Thymus (tissue), 11 donors: ENCODE results near the gene MYO7A. TPM values are rescaled to one million over a fixed set of nuclear protein-coding genes. Genes with fewer than 3 reads are reported as not detected.

Source experiments
- DNase-seq, 9 donors: peaks; one replicate each; pipeline ENCODE4 v3.0.0-alpha.2; 2013; ENCODE audit warnings: low spot score in 9 of 9, low read depth in 6 of 9, missing footprints in 1 of 9
- H3K27ac ChIP-seq, 2 donors: one replicate each; pipeline ENCODE4 v1.5.1; 2013; ENCODE audit warnings: control low read depth in 1 of 2, low read depth in 1 of 2, low read length in 1 of 2, mild to moderate bottlenecking in 1 of 2, moderate library complexity in 1 of 2
- H3K27me3 ChIP-seq, 2 donors: one replicate each; pipeline ENCODE4 v1.5.1; 2013; ENCODE audit warnings: low read length in 1 of 2; ENCODE audit not compliant: control insufficient read depth in 2 of 2, insufficient read depth in 1 of 2
- H3K36me3 ChIP-seq, 2 donors: one replicate each; pipeline ENCODE4 v1.5.1; 2013; ENCODE audit warnings: low read length in 1 of 2, mild to moderate bottlenecking in 1 of 2, moderate library complexity in 1 of 2; ENCODE audit not compliant: control insufficient read depth in 2 of 2, insufficient read depth in 2 of 2
- H3K4me1 ChIP-seq, 2 donors: one replicate each; pipeline ENCODE4 v1.5.1; 2013; ENCODE audit warnings: low read length in 2 of 2; ENCODE audit not compliant: control insufficient read depth in 2 of 2, insufficient read depth in 2 of 2
- H3K4me3 ChIP-seq, 2 donors: one replicate each; pipeline ENCODE4 v1.5.1; 2013; ENCODE audit warnings: low read length in 2 of 2, control low read depth in 1 of 2, mild to moderate bottlenecking in 1 of 2
- H3K9me3 ChIP-seq, 2 donors: one replicate each; pipeline ENCODE4 v1.5.1; 2013; ENCODE audit warnings: low read length in 1 of 2, mild to moderate bottlenecking in 1 of 2; ENCODE audit not compliant: control insufficient read depth in 2 of 2, insufficient read depth in 1 of 2
- WGBS: extraction: QIAGEN DNeasy Blood & Tissue Kit; methylation state at CpG from one replicate; pipeline ENCODE4 v1.1.7; 2013; 5-methylcytosine and 5-hydroxymethylcytosine counted together
- polyA plus RNA-seq: library from polyadenylated mRNA; stranded (reverse); fragments of 200-250 nt; gene quantifications from one replicate; pipeline ENCODE4 v1.2.3, GENCODE V29; 2013
- total RNA-seq: library from RNA; stranded (reverse); fragments of 120-200 nt; gene quantifications from one replicate; pipeline ENCODE4 v1.2.4, GENCODE V29; 2013
- donor health status: healthy.

Gene MYO7A
- total and polyA plus RNA-seq, 2 donors, result 1.5 to 7.6 TPM

- no peaks in the 10 kb centered on the region for H3K27me3 ChIP-seq
- H3K36me3 ChIP-seq, result no peaks in the 10 kb centered on the region
- no peak overlapping the region for H3K4me3 ChIP-seq
- no peak for DNase-seq
- peaks cover 0 to under 1% of the 10 kb centered on the region in 2 donors for H3K4me1 ChIP-seq
- WGBS, result 96% methylated on average over 8 of the region's 8 CpGs
- no peak overlapping the region for H3K27ac ChIP-seq
- no peaks in the 10 kb centered on the region for H3K9me3 ChIP-seq
Measured at GRCh38 chr11:77196961-77197360, 68.9 kb downstream of the MYO7A start.

- DNase-seq, result no peak
Measured at GRCh38 chr11:77197626-77198320, 69.7 kb downstream of the MYO7A start.

GRCh38 chr11:77198440-77198849 lies 70.4 kb downstream of the MYO7A start:
- Histone ChIP-seq H3K36me3 (no peaks in the 10 kb centered on the region), H3K4me3 (no peak overlapping the region), H3K27ac (no peak overlapping the region), H3K4me1 (no peaks in the 10 kb centered on the region), H3K9me3 (no peaks in the 10 kb centered on the region), H3K27me3 (no peaks in the 10 kb centered on the region)
- peak in 2 of 9 donors; percentile 20 to 22 for DNase-seq
- 82% methylated on average over 11 of the region's 11 CpGs for whole genome bisulfite sequencing

More at GRCh38 chr11:77197626-77198320, 69.7 kb downstream of the MYO7A start:
- Histone ChIP-seq H3K27me3 (no peaks in the 10 kb centered on the region), H3K9me3 (no peaks in the 10 kb centered on the region), H3K4me3 (no peak overlapping the region), H3K36me3 (no peaks in the 10 kb centered on the region), H3K27ac (no peak overlapping the region), H3K4me1 (no peaks in the 10 kb centered on the region)
- 96% methylated on average over 14 of the region's 14 CpGs for WGBS

GRCh38 chr11:77199137-77199745 lies 71.2 kb downstream of the MYO7A start:
- Histone ChIP-seq H3K27me3 (no peaks in the 10 kb centered on the region), H3K9me3 (no peaks in the 10 kb centered on the region), H3K27ac (no peak overlapping the region), H3K4me3 (no peak overlapping the region), H3K4me1 (no peaks in the 10 kb centered on the region), H3K36me3 (no peaks in the 10 kb centered on the region)
- WGBS, result 97% methylated on average over 13 of the region's 13 CpGs
- DNase-seq, result no peak

GRCh38 chr11:77200351-77201268 lies 72.6 kb downstream of the MYO7A start:
- Histone ChIP-seq H3K36me3 (no peaks in the 10 kb centered on the region), H3K27ac (no peak overlapping the region), H3K4me3 (no peak overlapping the region), H3K4me1 (no peaks in the 10 kb centered on the region), H3K27me3 (no peaks in the 10 kb centered on the region), H3K9me3 (no peaks in the 10 kb centered on the region)
- no peak for DNase-seq
- 97% methylated on average over 12 of the region's 12 CpGs for whole genome bisulfite sequencing

- H3K4me1 ChIP-seq, result no peaks in the 10 kb centered on the region
- no peaks in the 10 kb centered on the region for H3K36me3 ChIP-seq
- H3K27me3 ChIP-seq, result no peaks in the 10 kb centered on the region
- no peaks in the 10 kb centered on the region for H3K9me3 ChIP-seq
- 95% methylated on average over 11 of the region's 11 CpGs for WGBS
- H3K27ac ChIP-seq, result no peak overlapping the region
- H3K4me3 ChIP-seq, result no peak overlapping the region
- DNase-seq, result no peak
Measured at GRCh38 chr11:77201370-77201769, 73.3 kb downstream of the MYO7A start.

- WGBS, result 97% methylated on average over 23 of the region's 23 CpGs
- Histone ChIP-seq H3K27me3 (no peaks in the 10 kb centered on the region), H3K4me1 (no peaks in the 10 kb centered on the region), H3K4me3 (no peak overlapping the region), H3K36me3 (no peaks in the 10 kb centered on the region), H3K9me3 (no peaks in the 10 kb centered on the region), H3K27ac (no peak overlapping the region)
- DNase-seq, result no peak
Measured at GRCh38 chr11:77201991-77202841, 74.2 kb downstream of the MYO7A start.

- 91% methylated on average over 25 of the region's 25 CpGs for WGBS
- Histone ChIP-seq H3K4me1 (no peaks in the 10 kb centered on the region), H3K27ac (no peak overlapping the region), H3K27me3 (no peaks in the 10 kb centered on the region), H3K9me3 (no peaks in the 10 kb centered on the region), H3K36me3 (no peaks in the 10 kb centered on the region), H3K4me3 (no peak overlapping the region)
- no peak for DNase-seq
Measured at GRCh38 chr11:77202941-77203900, 75.2 kb downstream of the MYO7A start.
